Measurements from ENCODE around the gene SDK1. TPM values are rescaled to one million over a fixed set of nuclear protein-coding genes. Genes with fewer than 3 reads are reported as not detected.

SDK1 gene
- total and polyA plus RNA-seq, 8 donors = 1.6 to 11.2 (median 6.6) TPM

DNA sequence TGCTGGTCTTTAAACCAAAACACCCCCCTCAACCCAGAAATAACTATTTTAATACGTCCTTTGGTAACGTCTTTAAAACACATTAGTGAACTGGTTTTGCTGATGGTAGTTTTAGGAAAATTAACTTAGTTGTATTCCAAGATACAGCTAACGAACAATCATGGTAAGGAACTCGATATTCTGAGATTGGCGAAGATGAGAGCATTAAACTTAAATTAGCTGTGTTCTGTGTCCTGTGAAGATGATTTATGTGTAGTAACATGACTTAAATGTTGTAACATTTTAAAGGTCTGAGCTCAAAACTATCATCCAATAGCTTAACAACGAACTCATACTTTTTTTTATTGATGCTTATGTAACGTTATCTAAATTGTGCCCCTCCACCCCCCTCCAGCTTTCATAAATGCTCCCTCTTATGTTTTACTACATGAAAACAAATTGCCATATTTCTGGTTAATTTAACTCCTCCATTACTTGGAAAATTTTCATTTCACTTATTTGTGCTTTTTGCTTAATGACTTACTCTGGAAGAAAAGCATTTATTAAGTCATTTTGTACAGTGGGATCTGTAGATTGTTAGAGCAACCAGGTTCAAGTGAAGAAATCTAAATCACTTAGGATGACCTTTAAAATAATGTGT is 1.7 kb downstream of the SDK1 start:
- H3K4me3 ChIP-seq = peak overlapping the region; percentile 62 to 75 (median 62)
- TF ChIP-seq, protein P1, sequence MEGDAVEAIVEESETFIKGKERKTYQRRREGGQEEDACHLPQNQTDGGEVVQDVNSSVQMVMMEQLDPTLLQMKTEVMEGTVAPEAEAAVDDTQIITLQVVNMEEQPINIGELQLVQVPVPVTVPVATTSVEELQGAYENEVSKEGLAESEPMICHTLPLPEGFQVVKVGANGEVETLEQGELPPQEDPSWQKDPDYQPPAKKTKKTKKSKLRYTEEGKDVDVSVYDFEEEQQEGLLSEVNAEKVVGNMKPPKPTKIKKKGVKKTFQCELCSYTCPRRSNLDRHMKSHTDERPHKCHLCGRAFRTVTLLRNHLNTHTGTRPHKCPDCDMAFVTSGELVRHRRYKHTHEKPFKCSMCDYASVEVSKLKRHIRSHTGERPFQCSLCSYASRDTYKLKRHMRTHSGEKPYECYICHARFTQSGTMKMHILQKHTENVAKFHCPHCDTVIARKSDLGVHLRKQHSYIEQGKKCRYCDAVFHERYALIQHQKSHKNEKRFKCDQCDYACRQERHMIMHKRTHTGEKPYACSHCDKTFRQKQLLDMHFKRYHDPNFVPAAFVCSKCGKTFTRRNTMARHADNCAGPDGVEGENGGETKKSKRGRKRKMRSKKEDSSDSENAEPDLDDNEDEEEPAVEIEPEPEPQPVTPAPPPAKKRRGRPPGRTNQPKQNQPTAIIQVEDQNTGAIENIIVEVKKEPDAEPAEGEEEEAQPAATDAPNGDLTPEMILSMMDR (IDR thresholded peaks at IDR 0.05) = no peak
- no peak for TF ChIP-seq POLR2A (IDR thresholded peaks at IDR 0.05)

GRCh38 chr7:3304131-3304530 is 3.1 kb downstream of the SDK1 start:
- no peak overlapping the region for H3K4me3 ChIP-seq
- no peaks in the 10 kb centered on the region for H3K36me3 ChIP-seq
- DNase-seq = no peak
- peaks cover 5 to 24% (median 21%) of the 10 kb centered on the region in 4 donors for H3K4me1 ChIP-seq
- intact Hi-C loops (cut with DNase I; ENCODE audit: low total_unique reads) = no loop called here
- H3K27ac ChIP-seq = peak overlapping the region in 1 of 5 donors; percentile 6
- no peaks in the 10 kb centered on the region for H3K9me3 ChIP-seq
- TF ChIP-seq POLR2A (IDR thresholded peaks at IDR 0.05) = no peak
- no peak for TF ChIP-seq POLR2AphosphoS5 (IDR thresholded peaks at IDR 0.05)
- no peak for TF ChIP-seq EP300 (IDR thresholded peaks at IDR 0.05)
- TF ChIP-seq, protein P1 (IDR thresholded peaks at IDR 0.05) = no peak
- WGBS, 5 donors = 75 to 94% (median 89%) methylated on average over 4 of the region's 4 CpGs
- peaks cover 0 to 17% (median 6%) of the 10 kb centered on the region in 3 donors for H3K27me3 ChIP-seq

More for the DNA sequence above, 1.7 kb downstream of the SDK1 start:
- no peak for DNase-seq
- no peaks in the 10 kb centered on the region for H3K36me3 ChIP-seq
- H3K27me3 ChIP-seq = peaks cover 0 to 17% (median 6%) of the 10 kb centered on the region in 3 donors
- intact Hi-C loops (cut with DNase I; ENCODE audit: low total_unique reads) = no loop called here
- H3K9me3 ChIP-seq = no peaks in the 10 kb centered on the region
- 31 to 45% (median 42%) methylated on average over 7 of the region's 7 CpGs for WGBS, 5 donors
- peaks cover 5 to 24% (median 21%) of the 10 kb centered on the region in 4 donors for H3K4me1 ChIP-seq
- H3K27ac ChIP-seq = peak overlapping the region in 4 of 5 donors; percentile 47 to 76 (median 56)

- H3K9me3 ChIP-seq = no peaks in the 10 kb centered on the region
- WGBS, 5 donors = 13 to 41% (median 39%) methylated on average over 1 of the region's 1 CpG
- H3K36me3 ChIP-seq = no peaks in the 10 kb centered on the region
- H3K27me3 ChIP-seq = no peaks in the 10 kb centered on the region
- intact Hi-C loops (cut with DNase I; ENCODE audit: low total_unique reads) = no loop called here
- no peak overlapping the region for H3K27ac ChIP-seq
- no peak for TF ChIP-seq POLR2A (IDR thresholded peaks at IDR 0.05)
- no peak for DNase-seq
- H3K4me3 ChIP-seq = no peak overlapping the region
- peaks cover 0 to 4% (median 3%) of the 10 kb centered on the region in 4 donors for H3K4me1 ChIP-seq
These were observed 6.4 kb downstream of the SDK1 start for GRCh38 chr7:3307435-3307834.

DNA sequence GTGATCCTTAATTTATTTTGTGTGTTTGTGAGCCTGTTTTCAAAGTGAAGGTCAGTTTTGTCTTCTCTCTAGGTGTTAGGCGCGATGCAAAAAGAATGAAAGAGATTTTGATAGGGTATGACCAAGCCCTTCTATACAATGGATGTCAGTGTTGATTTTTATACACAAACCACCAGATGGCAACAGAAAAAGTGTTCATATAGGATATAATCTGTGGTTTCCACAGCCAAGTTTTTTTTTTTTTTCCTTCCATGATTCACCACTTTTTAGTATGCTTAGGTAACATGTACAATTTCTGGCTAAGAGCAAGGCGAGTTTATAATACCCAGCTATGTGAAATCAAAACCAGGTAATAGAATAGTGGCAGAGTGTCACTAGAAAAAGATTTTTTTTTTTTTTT is 8.1 kb downstream of the SDK1 start:
- no peak for TF ChIP-seq EP300 (IDR thresholded peaks at IDR 0.05)
- TF ChIP-seq, protein P1 (IDR thresholded peaks at IDR 0.05) = no peak
- H3K27me3 ChIP-seq = no peaks in the 10 kb centered on the region
- H3K36me3 ChIP-seq = no peaks in the 10 kb centered on the region
- peak in 1 of 2 donors; percentile 20 for DNase-seq
- WGBS, 5 donors = 60 to 75% (median 66%) methylated on average over 3 of the region's 3 CpGs
- intact Hi-C loops (cut with DNase I; ENCODE audit: low total_unique reads) = no loop called here
- H3K9me3 ChIP-seq = no peaks in the 10 kb centered on the region
- no peaks in the 10 kb centered on the region for H3K4me1 ChIP-seq
- H3K27ac ChIP-seq = no peak overlapping the region
- no peak overlapping the region for H3K4me3 ChIP-seq

DNA sequence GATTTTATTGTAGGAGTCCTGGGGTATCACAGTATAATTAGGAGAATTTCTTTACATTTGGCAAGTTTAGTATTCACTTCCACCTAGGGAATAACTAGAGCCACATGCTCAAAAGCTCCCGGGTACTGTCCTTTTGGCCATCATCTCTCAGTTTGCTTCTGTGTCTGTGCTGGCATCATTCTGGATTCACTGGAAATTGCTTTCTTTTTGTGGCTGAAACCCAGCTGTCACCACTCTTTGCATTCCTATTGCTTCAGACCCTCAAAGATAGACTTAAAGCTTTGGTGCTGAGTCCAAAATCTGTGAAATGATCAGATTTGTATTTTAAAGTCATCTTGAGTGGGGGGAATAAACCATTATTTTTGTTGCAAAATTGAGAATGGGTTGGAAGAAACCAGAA is 8.9 kb downstream of the SDK1 start:
- Histone ChIP-seq H3K36me3 (no peaks in the 10 kb centered on the region), H3K9me3 (no peaks in the 10 kb centered on the region), H3K4me1 (no peaks in the 10 kb centered on the region), H3K4me3 (no peak overlapping the region), H3K27me3 (no peaks in the 10 kb centered on the region), H3K27ac (no peak overlapping the region)
- no peak for TF ChIP-seq POLR2A (IDR thresholded peaks at IDR 0.05)
- TF ChIP-seq, protein P1 (IDR thresholded peaks at IDR 0.05) = no peak
- no peak for TF ChIP-seq POLR2AphosphoS5 (IDR thresholded peaks at IDR 0.05)
- TF ChIP-seq EP300 (IDR thresholded peaks at IDR 0.05) = no peak
- DNase-seq = no peak
- intact Hi-C loops (cut with DNase I; ENCODE audit: low total_unique reads) = no loop called here
- WGBS, 5 donors = 86 to 100% (median 92%) methylated on average over 1 of the region's 1 CpG
